ENCODE data around the gene HOMER2. TPM values are rescaled to one million over a fixed set of nuclear protein-coding genes. Genes with fewer than 3 reads are reported as not detected.
"Not testable (repeated sequence)": the region's sequence is repeated elsewhere in the genome, so short reads cannot be mapped to it uniquely, and the experiment has no call there.

Gene HOMER2
- total RNA-seq, 1 experiment from 2014 or later, result 22.6 TPM

GRCh38 chr15:82871832-82872484, 80.6 kb downstream of the HOMER2 start:
- ATAC-seq, result no peak
- no TSS peak for BruUV-seq (replicated peaks)
- intact Hi-C loops (cut with micrococcal nuclease), result no loop called here
- TF ChIP-seq EZH2 (IDR thresholded peaks at IDR 0.05; ENCODE audit: low read length, unreplicated experiment), result no peak
- TF ChIP-seq EZH2phosphoT487 (IDR thresholded peaks at IDR 0.05; ENCODE audit: borderline replicate concordance, low read length), result no peak
- TF ChIP-seq CTCF (conservative IDR thresholded peaks at IDR 0.05; ENCODE audit: low read depth, low read length), result no peak
- H3K27ac ChIP-seq (ENCODE audit: low read length), result no peak overlapping the region
- no peak for DNase-seq
- H3K9me2 ChIP-seq (replicated peaks; ENCODE audit: low read length), result no peaks in the 10 kb centered on the region
- H3K27me3 ChIP-seq (ENCODE audit: low read length), result no peaks in the 10 kb centered on the region
- H3K36me3 ChIP-seq (ENCODE audit: low read depth, low read length), result no peaks in the 10 kb centered on the region
- POLR2A ChIA-PET (ENCODE audit: unreplicated experiment), result no interaction called here
- no peak overlapping the region for H3K4me3 ChIP-seq (ENCODE audit: low read length)
- no peaks in the 10 kb centered on the region for H3K79me2 ChIP-seq (ENCODE audit: low read length)
- no peak overlapping the region for H3K9ac ChIP-seq (ENCODE audit: low read length)
- H4K20me1 ChIP-seq (ENCODE audit: low read length), result no peaks in the 10 kb centered on the region
- no peak overlapping the region for H2AFZ ChIP-seq (ENCODE audit: low read length)
- H3K4me1 ChIP-seq (ENCODE audit: insufficient read depth, low read length), result peaks cover 18% of the 10 kb centered on the region
- no peaks in the 10 kb centered on the region for H3K9me3 ChIP-seq (ENCODE audit: low read length)
- CTCF ChIA-PET, result no interaction called here
- H3F3A ChIP-seq (ENCODE audit: low read length, unreplicated experiment), result peaks cover 6% of the 10 kb centered on the region
- H3K4me2 ChIP-seq (ENCODE audit: low read length), result no peak overlapping the region

DNA sequence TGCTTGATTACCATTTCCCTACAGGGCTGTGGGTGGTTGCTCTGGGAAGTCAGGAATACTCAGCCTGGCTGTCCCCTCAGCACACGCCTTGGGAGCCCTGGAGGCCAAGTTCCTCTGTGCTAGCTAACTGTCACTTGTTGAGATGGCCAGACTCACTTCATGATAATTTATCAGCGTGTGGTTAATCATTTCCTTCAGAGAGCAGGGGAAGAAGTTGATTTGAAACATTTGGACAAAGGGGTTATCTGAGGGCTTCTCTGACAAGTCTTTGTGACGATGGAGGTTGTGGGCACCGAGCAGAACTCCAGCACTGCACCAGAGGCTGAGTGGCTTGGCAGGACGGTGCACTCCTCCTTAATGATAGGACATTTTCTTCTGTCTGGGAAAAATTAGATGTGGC, 81.2 kb downstream of the HOMER2 start:
- Histone ChIP-seq H3F3A (ENCODE audit: low read length, unreplicated experiment) (peaks cover 5% of the 10 kb centered on the region), H4K20me1 (ENCODE audit: low read length) (no peaks in the 10 kb centered on the region), H3K27ac (ENCODE audit: low read length) (no peak overlapping the region), H3K9ac (ENCODE audit: low read length) (no peak overlapping the region), H3K9me3 (ENCODE audit: low read length) (no peaks in the 10 kb centered on the region), H3K4me1 (ENCODE audit: insufficient read depth, low read length) (peaks cover 16% of the 10 kb centered on the region), H3K9me2 (replicated peaks; ENCODE audit: low read length) (no peaks in the 10 kb centered on the region), H3K36me3 (ENCODE audit: low read depth, low read length) (no peaks in the 10 kb centered on the region), H3K27me3 (ENCODE audit: low read length) (no peaks in the 10 kb centered on the region), H3K4me3 (ENCODE audit: low read length) (no peak overlapping the region), H2AFZ (ENCODE audit: low read length) (no peak overlapping the region), H3K4me2 (ENCODE audit: low read length) (no peak overlapping the region), H3K79me2 (ENCODE audit: low read length) (no peaks in the 10 kb centered on the region)
- TF ChIP-seq EZH2 (IDR thresholded peaks at IDR 0.05; ENCODE audit: low read length, unreplicated experiment) (no peak), CTCF (conservative IDR thresholded peaks at IDR 0.05; ENCODE audit: low read depth, low read length) (no peak), EZH2phosphoT487 (IDR thresholded peaks at IDR 0.05; ENCODE audit: borderline replicate concordance, low read length) (no peak)
- POLR2A ChIA-PET (ENCODE audit: unreplicated experiment), result no interaction called here
- intact Hi-C loops (cut with micrococcal nuclease), result no loop called here
- DNase-seq (no peak), ATAC-seq (no peak)
- CTCF ChIA-PET, result no interaction called here
- no TSS peak for BruUV-seq (replicated peaks)

DNA sequence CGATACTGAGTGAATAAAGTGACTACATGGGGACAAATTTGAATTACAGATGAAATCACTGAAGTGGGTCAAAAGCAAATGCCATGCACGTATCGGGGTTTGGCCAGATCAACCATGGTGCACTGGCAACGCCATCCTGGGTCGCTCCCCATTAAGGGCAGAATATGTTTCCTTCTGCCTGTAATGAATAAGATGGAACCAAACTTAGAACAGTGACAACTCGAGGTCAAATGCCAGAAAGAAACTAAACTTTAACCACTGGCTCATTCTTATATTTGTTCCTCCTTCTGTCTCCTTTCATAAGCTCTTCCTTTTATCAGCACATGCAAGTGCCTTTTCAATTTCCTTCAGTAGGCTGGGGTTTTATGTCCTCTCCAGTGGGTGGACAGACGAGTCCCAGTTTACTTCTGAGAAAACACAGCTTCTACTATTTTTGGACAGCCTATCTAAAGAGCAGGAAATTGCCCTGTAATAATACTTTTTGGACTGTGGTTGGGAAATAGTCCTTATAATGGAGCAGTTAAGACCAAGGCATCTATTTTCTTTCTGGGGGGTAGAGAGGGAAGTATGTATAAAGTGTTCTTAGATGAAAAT, 81.7 kb downstream of the HOMER2 start:
- intact Hi-C loops (cut with micrococcal nuclease), result no loop called here
- no peaks in the 10 kb centered on the region for H4K20me1 ChIP-seq (ENCODE audit: low read length)
- H3K27ac ChIP-seq (ENCODE audit: low read length), result no peak overlapping the region
- H3K36me3 ChIP-seq (ENCODE audit: low read depth, low read length), result no peaks in the 10 kb centered on the region
- ChIA-PET CTCF (no interaction called here), POLR2A (ENCODE audit: unreplicated experiment) (no interaction called here)
- BruUV-seq (replicated peaks), result no TSS peak
- no peak overlapping the region for H3K4me2 ChIP-seq (ENCODE audit: low read length)
- H3K4me1 ChIP-seq (ENCODE audit: insufficient read depth, low read length), result peaks cover 10% of the 10 kb centered on the region
- H3F3A ChIP-seq (ENCODE audit: low read length, unreplicated experiment), result peaks cover under 1% of the 10 kb centered on the region
- H3K79me2 ChIP-seq (ENCODE audit: low read length), result no peaks in the 10 kb centered on the region
- no peaks in the 10 kb centered on the region for H3K9me3 ChIP-seq (ENCODE audit: low read length)
- H2AFZ ChIP-seq (ENCODE audit: low read length), result no peak overlapping the region
- no peak overlapping the region for H3K4me3 ChIP-seq (ENCODE audit: low read length)
- no peaks in the 10 kb centered on the region for H3K27me3 ChIP-seq (ENCODE audit: low read length)
- DNase-seq, result no peak
- H3K9ac ChIP-seq (ENCODE audit: low read length), result no peak overlapping the region
- ATAC-seq, result no peak
- TF ChIP-seq CTCF (conservative IDR thresholded peaks at IDR 0.05; ENCODE audit: low read depth, low read length) (no peak), EZH2 (IDR thresholded peaks at IDR 0.05; ENCODE audit: low read length, unreplicated experiment) (no peak), EZH2phosphoT487 (IDR thresholded peaks at IDR 0.05; ENCODE audit: borderline replicate concordance, low read length) (no peak)
- no peaks in the 10 kb centered on the region for H3K9me2 ChIP-seq (replicated peaks; ENCODE audit: low read length)

DNA sequence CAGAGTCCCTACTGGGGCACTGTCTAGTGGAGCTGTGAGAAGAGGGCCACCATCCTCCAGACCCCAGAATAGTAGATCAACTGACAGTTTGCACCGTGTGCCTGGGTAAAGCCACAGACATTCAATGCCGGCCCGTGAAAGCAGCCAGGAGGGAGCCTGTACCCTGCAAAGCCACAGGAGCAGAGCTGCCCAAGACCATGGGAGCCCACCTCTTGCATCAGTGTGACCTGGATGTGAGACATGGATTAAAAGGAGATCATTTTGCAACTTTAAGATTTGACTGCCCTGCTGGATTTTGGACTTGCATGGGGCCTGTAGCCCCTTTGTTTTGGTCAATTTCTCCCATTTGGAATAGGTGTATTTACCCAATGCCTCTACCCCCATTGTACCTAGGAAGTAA, 86.5 kb downstream of the HOMER2 start:
- H2AFZ ChIP-seq (ENCODE audit: low read length); CTCF ChIA-PET; H3K4me3 ChIP-seq (ENCODE audit: low read length); H3K36me3 ChIP-seq (ENCODE audit: low read depth, low read length); DNase-seq; ATAC-seq; H3F3A ChIP-seq (ENCODE audit: low read length, unreplicated experiment); H3K4me2 ChIP-seq (ENCODE audit: low read length); H3K9me3 ChIP-seq (ENCODE audit: low read length); H3K9me2 ChIP-seq (replicated peaks; ENCODE audit: low read length); H3K4me1 ChIP-seq (ENCODE audit: insufficient read depth, low read length); BruUV-seq (replicated peaks); intact Hi-C loops (cut with micrococcal nuclease); POLR2A ChIA-PET (ENCODE audit: unreplicated experiment); H3K9ac ChIP-seq (ENCODE audit: low read length); H3K27ac ChIP-seq (ENCODE audit: low read length); H3K27me3 ChIP-seq (ENCODE audit: low read length); H3K79me2 ChIP-seq (ENCODE audit: low read length); H4K20me1 ChIP-seq (ENCODE audit: low read length): not testable (repeated sequence)

Data from PC-3 (cell line).